Iris pigment epithelial cell (primary cell): ENCODE results near the gene GPR101.
"Not testable (repeated sequence)": the region's sequence is repeated elsewhere in the genome, so short reads cannot be mapped to it uniquely, and the experiment has no call there.

Experiments
- DNase-seq: peaks from one replicate; pipeline ENCODE4 v3.0.0-alpha.2; 2011; ENCODE audit warnings: low read depth

GPR101 gene

DNA sequence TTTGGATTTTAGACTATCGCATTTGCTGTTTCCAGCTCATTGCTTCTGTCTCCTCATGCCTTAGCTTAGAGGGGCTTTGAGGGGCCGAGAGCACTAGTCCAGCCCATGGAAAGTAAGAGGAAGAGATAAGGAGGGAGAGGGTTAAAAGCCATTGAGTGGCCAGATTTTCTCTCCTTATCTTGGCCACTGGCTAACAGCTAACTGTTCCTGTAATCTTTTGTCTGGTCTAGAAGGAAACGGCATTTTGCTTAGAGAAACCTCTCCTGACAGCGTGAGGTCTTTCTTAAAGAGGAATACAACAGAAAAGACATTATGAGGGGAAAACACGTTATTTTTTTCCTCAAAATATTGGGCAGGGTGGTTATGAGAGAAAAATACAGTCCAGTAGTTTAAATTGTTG, 7.9 kb downstream of the GPR101 start:
- DNase-seq: no peak

DNA sequence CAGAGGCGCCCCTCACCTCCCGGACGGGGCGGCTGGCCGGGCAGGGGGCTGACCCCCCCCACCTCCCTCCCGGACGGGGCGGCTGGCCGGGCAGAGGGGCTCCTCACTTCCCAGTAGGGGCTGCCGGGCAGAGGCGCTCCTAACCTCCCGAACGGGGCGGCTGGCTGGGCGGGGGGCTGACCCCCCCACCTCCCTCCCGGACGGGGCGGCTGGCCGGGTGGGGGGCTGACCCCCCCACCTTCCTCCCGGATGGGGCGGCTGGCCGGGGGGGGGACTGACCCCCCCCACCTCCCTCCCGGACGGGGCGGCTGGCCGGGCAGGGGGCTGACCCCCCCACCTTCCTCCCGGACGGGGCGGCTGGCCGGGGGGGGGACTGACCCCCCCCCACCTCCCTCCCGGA, 33.6 kb downstream of the GPR101 start:
- not testable (repeated sequence) for DNase-seq

DNA sequence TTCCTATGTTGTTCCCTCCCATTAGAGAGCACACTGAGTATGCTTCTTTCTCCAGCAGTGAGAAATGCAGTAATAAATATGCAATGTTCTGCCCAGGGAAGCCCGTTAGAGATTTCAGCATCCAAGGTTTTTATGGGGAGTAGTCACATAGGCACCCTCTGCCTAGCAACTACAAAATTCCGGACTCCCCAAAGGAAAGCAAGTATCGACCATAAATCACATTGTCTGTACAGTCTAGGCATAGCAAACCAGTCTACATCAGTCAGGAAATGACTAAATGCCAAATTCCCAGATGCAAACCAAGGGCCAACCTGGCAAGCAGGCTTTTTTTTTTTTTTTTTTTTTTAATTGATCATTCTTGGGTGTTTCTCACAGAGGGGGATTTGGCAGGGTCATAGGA, 34.8 kb downstream of the GPR101 start:
- DNase-seq: no peak
